ENCODE results near the gene ZNF516. TPM values are rescaled to one million over a fixed set of nuclear protein-coding genes. Genes with fewer than 3 reads are reported as not detected.
A peak's percentile ranks its signal among the peaks of the same experiment; 100 is the strongest.

Gene ZNF516
- total RNA-seq, 2 experiments from 2014 or later, result 7.4 to 8.4 TPM

DNA sequence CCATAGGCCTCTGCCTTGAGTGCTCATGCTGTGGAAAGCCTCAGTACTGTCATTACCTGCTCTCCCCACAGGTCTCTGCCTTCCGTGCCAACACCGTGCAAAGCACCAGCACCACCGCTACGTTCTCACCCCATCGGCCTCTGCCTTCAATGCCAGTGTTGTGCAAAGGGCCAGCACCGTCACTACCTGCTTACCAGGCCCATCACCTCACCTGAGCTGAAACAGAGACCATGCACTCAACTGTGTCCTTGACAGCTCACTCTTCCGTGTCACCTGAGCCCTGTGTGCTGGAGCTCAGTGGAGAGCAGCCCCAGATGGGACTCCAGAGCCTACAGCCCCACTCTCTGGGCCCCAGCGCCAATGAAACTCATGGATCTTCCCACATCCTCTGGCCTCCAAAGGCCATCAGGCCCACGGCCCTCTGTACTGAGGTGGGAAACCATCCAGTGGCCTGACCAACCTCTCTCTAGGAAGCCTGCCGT lies 62.7 kb downstream of the ZNF516 start:
- Mint-ChIP-seq H3K36me3 (ENCODE audit: low read depth) (peaks cover 8% of the 10 kb centered on the region), H3K27me3 (ENCODE audit: low read depth) (no peaks in the 10 kb centered on the region), H3K9me3 (no peaks in the 10 kb centered on the region), H3K4me3 (no peak overlapping the region), H3K4me1 (ENCODE audit: low read depth) (peaks cover 10% of the 10 kb centered on the region), H3K27ac (no peak overlapping the region)
- intact Hi-C loops (cut with micrococcal nuclease), result no loop called here
- no peak for DNase-seq
- CTCF ChIA-PET, result no interaction called here

DNA sequence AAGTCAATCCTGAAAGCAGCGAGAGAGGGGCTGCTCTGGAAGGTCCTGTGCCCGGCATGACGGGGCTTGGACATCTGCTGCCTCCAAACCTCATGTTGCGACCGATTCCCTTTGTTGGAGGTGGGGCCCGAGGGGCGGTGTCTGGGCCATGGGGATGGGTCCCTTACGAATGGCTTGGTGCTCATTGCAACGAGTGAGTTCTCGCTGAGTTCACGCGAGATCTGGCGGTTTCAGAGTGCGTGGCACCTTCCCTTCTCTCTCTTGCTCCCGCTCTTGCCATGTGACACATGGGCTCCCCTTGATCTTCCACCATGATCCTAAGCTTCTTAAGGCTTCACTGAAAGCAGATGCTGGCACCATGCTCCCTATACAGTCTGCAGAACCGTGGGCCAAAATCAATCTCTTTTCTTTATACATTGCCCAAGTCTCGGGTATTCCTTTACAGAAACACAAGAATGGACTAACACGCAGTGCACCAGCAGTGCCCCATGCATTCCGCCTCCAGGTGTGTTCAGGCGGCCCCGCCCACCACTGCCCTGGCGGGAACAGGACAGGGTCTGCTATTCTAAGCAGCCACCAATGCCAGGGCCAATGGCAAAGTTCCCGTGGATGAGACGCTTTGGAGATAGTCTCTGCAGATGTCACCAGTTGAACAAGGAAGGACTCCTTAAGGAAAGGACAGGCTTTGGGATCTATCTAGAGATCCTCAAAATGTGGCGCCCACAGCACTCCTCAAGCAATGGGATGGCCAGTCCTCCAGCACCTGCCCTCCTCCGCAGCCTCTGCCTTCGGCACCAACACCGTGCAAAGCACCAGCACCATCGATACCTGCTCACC lies 63.4 kb downstream of the ZNF516 start:
- no peak overlapping the region for H3K4me3 Mint-ChIP-seq
- intact Hi-C loops (cut with micrococcal nuclease), result no loop called here
- no peak for DNase-seq
- no peaks in the 10 kb centered on the region for H3K27me3 Mint-ChIP-seq (ENCODE audit: low read depth)
- peaks cover 13% of the 10 kb centered on the region for H3K4me1 Mint-ChIP-seq (ENCODE audit: low read depth)
- no peaks in the 10 kb centered on the region for H3K9me3 Mint-ChIP-seq
- CTCF ChIA-PET, result no interaction called here
- H3K36me3 Mint-ChIP-seq (ENCODE audit: low read depth), result peaks cover 8% of the 10 kb centered on the region
- H3K27ac Mint-ChIP-seq, result no peak overlapping the region

DNA sequence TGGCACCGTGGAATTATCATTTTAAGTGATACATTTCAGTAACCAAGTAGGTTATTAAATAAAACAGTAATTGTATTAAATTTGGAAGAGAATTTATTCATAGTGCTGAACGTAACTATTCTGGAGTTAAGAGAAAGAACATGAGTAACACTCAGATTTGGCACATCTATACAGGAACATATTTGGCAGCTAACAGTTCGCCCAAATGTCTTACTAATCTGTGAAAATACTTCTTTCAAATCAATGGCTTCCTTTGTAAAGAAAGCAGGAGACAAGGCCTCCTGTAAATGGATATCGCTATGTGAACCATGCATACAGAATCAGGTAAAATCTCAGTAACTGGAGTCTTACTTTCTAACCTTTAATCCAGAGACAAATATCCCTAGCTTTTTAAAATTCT lies 64.4 kb downstream of the ZNF516 start:
- DNase-seq, result no peak
- Mint-ChIP-seq H3K4me3 (no peak overlapping the region), H3K27ac (no peak overlapping the region), H3K4me1 (ENCODE audit: low read depth) (peaks cover 18% of the 10 kb centered on the region), H3K36me3 (ENCODE audit: low read depth) (peaks cover 8% of the 10 kb centered on the region), H3K9me3 (no peaks in the 10 kb centered on the region), H3K27me3 (ENCODE audit: low read depth) (no peaks in the 10 kb centered on the region)
- intact Hi-C loops (cut with micrococcal nuclease), result no loop called here
- CTCF ChIA-PET, result interaction anchor here (0.6 kb wide), 1 partner anchor 20 kb away, joined by 3 read pairs; no protein-coding TSS in a partner anchor

DNA sequence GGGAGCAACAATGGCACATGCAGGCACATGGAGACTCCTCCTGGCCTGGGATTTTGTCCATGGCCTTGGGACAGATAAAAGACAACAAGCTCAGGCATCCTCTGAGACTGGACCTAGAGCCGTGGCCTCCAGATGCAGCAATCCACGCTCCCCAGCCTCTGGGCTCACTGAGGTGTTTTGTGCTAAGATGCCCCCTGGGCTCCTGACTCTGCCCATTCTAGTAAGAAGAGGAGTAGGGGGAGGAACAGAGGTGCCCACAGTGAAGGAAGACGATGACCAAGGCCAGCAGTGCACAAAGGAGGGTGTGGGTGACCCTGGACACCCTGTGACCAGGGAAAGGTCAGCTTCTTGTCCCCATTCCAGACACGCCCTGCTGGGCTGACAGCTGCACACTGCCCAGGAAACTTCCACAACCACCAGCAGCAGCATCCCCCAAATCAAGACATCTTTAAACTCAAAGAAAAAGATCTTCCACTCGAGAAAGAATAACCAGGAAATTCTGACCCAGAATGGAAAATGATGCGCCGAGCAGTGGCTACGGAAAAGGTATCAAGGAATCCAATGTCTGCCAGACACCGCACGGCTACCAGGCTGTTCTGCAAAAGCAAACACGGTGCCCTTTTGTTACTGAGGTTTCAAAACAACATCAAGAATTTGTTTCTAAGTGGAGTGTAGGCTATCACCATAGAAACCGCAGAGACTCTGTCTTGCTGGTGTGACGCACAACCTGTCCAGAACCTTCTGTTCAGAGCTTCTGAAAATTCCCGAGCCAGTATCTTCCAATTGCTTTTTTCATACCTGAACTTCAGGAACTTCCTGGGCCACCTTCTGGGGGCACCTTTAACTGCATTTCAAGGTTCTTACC lies 65.5 kb downstream of the ZNF516 start:
- Mint-ChIP-seq H3K36me3 (ENCODE audit: low read depth) (peaks cover 8% of the 10 kb centered on the region), H3K27me3 (ENCODE audit: low read depth) (no peaks in the 10 kb centered on the region), H3K4me1 (ENCODE audit: low read depth) (peaks cover 24% of the 10 kb centered on the region), H3K4me3 (no peak overlapping the region), H3K27ac (no peak overlapping the region), H3K9me3 (no peaks in the 10 kb centered on the region)
- CTCF ChIA-PET, result no interaction called here
- no peak for DNase-seq
- intact Hi-C loops (cut with micrococcal nuclease), result no loop called here

DNA sequence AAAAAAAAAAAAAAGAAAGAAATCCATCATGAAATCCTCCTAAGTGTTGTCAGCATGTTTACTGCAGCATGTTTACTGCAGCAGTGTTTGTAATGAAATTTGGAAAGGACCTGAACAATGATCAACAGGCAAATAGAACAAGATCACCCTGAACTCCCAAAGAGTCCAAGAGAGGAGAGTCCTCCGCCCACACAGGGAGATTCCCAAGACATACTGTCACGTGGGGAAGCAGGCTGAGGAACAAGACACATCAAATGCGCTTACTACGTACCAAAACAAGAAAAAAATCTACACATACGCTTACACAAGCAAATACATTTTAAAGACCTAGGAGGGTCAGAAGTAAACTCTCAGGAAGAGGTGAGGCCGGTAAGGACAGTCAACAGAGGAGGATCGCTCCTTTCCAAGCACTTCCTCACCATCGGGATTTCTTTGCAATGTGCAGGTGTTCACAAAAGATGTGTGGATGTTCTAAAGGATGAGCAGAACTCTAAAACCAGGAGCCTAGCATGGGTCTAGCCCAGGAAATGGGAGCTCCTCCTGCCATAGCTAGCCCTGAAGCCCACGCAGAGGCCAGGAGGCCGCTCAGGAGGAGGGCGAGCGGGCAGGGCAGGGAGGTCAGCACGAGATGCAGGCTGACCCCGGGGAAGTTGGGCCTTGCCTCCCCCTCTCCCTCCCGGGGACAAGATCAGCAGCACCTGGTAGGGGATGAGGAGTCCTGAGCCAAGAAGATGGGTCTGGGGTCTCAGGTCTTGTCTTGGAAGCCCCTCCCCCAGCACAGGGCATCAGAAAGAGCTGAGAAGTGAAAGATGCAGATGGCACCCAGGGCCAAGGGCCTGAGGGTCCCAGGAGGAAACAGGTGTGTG lies 66.4 kb downstream of the ZNF516 start:
- DNase-seq, result no peak
- H3K9me3 Mint-ChIP-seq, result no peaks in the 10 kb centered on the region
- H3K36me3 Mint-ChIP-seq (ENCODE audit: low read depth), result peaks cover 8% of the 10 kb centered on the region
- no peak overlapping the region for H3K4me3 Mint-ChIP-seq
- CTCF ChIA-PET, result no interaction called here
- no peak overlapping the region for H3K27ac Mint-ChIP-seq
- H3K4me1 Mint-ChIP-seq (ENCODE audit: low read depth), result peaks cover 24% of the 10 kb centered on the region
- intact Hi-C loops (cut with micrococcal nuclease), result no loop called here
- no peaks in the 10 kb centered on the region for H3K27me3 Mint-ChIP-seq (ENCODE audit: low read depth)

DNA sequence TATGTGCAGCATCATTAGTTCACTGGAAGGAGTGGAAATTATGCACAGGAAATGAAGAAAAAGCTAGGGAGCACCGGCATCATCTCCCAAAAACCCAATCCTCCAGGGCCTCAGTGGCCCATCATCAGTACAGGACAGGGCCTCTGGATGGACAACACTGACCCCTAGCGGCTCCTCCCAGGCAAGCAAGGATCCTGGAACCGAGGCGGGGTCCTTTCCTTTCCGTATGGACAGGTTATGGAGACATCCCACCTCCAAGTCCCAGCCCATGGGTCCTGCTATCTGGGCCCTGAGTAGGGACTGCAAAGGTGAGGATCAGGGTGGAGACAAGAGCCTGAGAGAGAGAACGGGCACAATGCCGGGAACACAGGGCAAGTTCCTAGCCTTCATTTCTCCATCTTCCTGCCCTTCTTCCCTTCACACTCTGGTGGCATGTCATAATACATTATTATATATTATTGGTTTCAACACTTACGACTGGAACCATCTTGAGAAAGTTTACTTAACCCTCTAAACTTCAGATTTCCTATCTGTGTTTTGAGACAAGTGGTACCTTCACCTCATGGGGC lies 68.2 kb downstream of the ZNF516 start:
- CTCF ChIA-PET, result interaction anchor here (0.6 to 1.0 kb wide), 2 partner anchors 16 to 20 kb away, joined by 3 to 4 read pairs; no protein-coding TSS in a partner anchor
- intact Hi-C loops (cut with micrococcal nuclease), result loop anchor here (2.0 kb wide), 1 partner anchor 28 kb away; no protein-coding TSS in a partner anchor
- DNase-seq, result peak; percentile 23

DNA sequence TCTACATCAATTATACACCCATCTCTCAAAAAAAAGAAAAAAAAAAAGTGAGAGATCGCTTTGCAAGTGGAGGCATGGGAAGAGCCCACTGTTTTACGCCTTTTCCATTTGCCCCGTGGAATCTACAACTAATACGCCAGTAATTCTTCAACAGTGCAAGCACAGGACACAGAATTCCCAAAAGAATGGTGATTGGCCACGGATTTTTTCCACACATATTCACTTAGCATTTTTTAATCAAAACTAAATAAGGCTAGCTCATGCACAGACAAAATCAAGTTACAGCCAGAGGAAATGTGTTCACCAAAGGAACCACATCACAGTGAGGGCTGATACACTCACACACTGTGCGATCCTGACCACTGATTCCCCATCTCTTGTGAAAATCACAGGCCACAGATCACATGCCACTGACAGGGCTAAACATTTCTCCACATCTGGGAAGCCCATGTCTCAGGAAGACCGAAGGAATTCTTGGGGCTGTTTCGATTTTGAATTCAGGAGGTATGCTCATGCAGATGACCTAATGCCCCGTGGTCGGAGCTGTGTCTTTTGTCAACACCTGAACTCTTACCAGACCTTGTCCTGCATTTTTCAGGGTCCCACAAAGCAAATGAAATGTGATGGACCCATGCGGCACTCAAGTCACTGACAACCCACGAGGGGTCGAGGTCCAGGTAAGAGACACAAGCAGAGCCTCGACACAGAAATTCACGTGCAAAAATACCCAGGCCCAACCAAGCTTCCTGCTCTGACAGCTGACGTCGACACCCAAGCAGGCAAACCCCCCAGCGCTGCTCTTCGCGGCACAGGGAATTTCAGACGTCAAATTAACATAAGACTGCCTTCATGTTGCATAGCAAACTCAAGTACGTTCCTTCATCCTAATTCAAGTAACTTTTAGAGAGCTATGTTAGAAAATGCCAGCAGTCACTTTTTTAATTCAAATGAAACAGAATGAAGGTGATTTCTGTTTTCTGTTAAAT lies 69.6 kb downstream of the ZNF516 start:
- no peaks in the 10 kb centered on the region for H3K9me3 Mint-ChIP-seq
- CTCF ChIA-PET, result interaction anchor here (0.6 to 1.2 kb wide), 3 partner anchors 18 to 510 kb away, joined by 3 to 6 read pairs (median 4); no protein-coding TSS in a partner anchor
- intact Hi-C loops (cut with micrococcal nuclease), result loop anchor here (2.0 kb wide), 1 partner anchor 27 kb away; no protein-coding TSS in a partner anchor
- H3K27me3 Mint-ChIP-seq (ENCODE audit: low read depth), result no peaks in the 10 kb centered on the region
- DNase-seq, result no peak
- no peak overlapping the region for H3K4me3 Mint-ChIP-seq
- H3K4me1 Mint-ChIP-seq (ENCODE audit: low read depth), result peaks cover 24% of the 10 kb centered on the region
- no peak overlapping the region for H3K27ac Mint-ChIP-seq
- H3K36me3 Mint-ChIP-seq (ENCODE audit: low read depth), result no peaks in the 10 kb centered on the region

More for the DNA sequence above, 68.2 kb downstream of the ZNF516 start:
- peaks cover 27% of the 10 kb centered on the region for H3K4me1 Mint-ChIP-seq (ENCODE audit: low read depth)
- no peaks in the 10 kb centered on the region for H3K27me3 Mint-ChIP-seq (ENCODE audit: low read depth)
- no peaks in the 10 kb centered on the region for H3K9me3 Mint-ChIP-seq
- no peak overlapping the region for H3K4me3 Mint-ChIP-seq
- peaks cover 3% of the 10 kb centered on the region for H3K36me3 Mint-ChIP-seq (ENCODE audit: low read depth)
- no peak overlapping the region for H3K27ac Mint-ChIP-seq

DNA sequence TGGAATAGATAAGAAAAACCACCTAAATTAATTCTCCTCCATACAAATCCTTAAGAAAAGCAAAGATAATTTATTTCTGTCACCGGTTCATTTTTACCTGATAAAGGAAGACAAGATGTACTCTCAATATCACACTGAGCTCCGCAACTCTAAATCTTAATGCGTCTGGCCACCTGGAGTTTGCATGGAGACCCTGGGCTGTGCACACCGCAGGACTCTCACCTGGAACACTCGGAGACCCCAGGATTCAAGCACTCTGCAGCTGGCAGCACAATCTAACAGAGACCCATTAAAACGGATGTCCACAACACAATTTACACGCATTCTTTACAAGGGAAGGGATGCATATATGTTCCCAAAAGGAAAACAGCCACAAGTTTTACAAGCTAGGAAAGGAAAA lies 72.2 kb downstream of the ZNF516 start:
- peaks cover 16% of the 10 kb centered on the region for H3K4me1 Mint-ChIP-seq (ENCODE audit: low read depth)
- CTCF ChIA-PET, result interaction anchor here (1.1 kb wide), 1 partner anchor 378 kb away, joined by 3 read pairs; no protein-coding TSS in a partner anchor
- no peak for DNase-seq
- H3K27me3 Mint-ChIP-seq (ENCODE audit: low read depth), result no peaks in the 10 kb centered on the region
- H3K9me3 Mint-ChIP-seq, result no peaks in the 10 kb centered on the region
- H3K4me3 Mint-ChIP-seq, result no peak overlapping the region
- intact Hi-C loops (cut with micrococcal nuclease), result no loop called here
- no peaks in the 10 kb centered on the region for H3K36me3 Mint-ChIP-seq (ENCODE audit: low read depth)
- no peak overlapping the region for H3K27ac Mint-ChIP-seq

DNA sequence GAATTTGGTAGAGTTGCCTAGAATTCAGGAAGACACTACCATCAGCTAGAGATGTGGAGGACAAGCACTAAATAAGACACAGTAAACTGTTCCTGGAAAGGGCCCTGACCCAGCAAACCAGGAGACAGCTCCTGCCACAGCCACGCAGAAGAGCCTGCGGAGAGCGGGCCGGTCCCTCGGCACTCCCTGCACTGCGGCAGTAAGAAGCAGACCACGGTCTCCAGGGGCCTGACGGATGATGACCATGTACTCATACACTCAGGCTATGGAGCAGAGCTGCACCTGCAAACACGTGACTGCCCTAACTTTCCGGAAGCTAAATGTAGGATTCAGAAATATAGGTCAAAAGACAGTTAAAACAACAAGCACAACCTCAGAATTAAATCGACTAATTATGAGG lies 72.9 kb downstream of the ZNF516 start:
- CTCF ChIA-PET, result interaction anchor here (1.1 kb wide), 1 partner anchor 379 kb away, joined by 3 read pairs; no protein-coding TSS in a partner anchor
- no peak overlapping the region for H3K4me3 Mint-ChIP-seq
- no peaks in the 10 kb centered on the region for H3K27me3 Mint-ChIP-seq (ENCODE audit: low read depth)
- H3K36me3 Mint-ChIP-seq (ENCODE audit: low read depth), result no peaks in the 10 kb centered on the region
- peaks cover 15% of the 10 kb centered on the region for H3K4me1 Mint-ChIP-seq (ENCODE audit: low read depth)
- no peak overlapping the region for H3K27ac Mint-ChIP-seq
- DNase-seq, result no peak
- intact Hi-C loops (cut with micrococcal nuclease), result no loop called here
- H3K9me3 Mint-ChIP-seq, result no peaks in the 10 kb centered on the region

DNA sequence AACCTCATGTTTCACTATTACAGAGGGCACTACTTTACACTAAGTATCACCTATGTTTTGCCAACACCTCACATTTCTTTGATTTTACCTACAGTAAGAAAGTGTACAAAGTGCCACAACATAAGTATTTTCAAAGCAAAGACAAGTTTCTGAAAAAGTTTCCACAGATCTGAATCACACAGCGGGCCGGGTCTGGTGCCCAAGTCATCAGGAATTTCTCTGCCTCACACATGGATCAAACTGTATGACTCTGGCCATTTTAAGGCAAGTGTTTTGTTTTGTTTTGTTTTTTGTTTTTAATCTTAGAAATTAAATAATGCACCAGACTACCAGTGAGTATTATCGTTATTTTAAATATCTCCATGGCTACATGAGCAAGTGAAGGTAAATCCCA lies 73.4 kb downstream of the ZNF516 start:
- DNase-seq, result no peak
- H3K36me3 Mint-ChIP-seq (ENCODE audit: low read depth), result no peaks in the 10 kb centered on the region
- H3K27me3 Mint-ChIP-seq (ENCODE audit: low read depth), result no peaks in the 10 kb centered on the region
- H3K4me3 Mint-ChIP-seq, result no peak overlapping the region
- H3K27ac Mint-ChIP-seq, result no peak overlapping the region
- peaks cover 14% of the 10 kb centered on the region for H3K4me1 Mint-ChIP-seq (ENCODE audit: low read depth)
- intact Hi-C loops (cut with micrococcal nuclease), result no loop called here
- CTCF ChIA-PET, result interaction anchor here (1.1 kb wide), 1 partner anchor 379 kb away, joined by 3 read pairs; no protein-coding TSS in a partner anchor
- H3K9me3 Mint-ChIP-seq, result no peaks in the 10 kb centered on the region

Measured in activated naive CD4-positive, alpha-beta T cell treated with anti-CD3 and anti-CD28 coated beads for 36 hours (primary cell).